HCT116 (cell line): ENCODE data around the gene INHBA.

Source experiments
- ATF3 ChIP-seq: IDR thresholded peaks from 2 replicates; pipeline ENCODE4 v1.6.1; 2012
- CEBPB ChIP-seq: IDR thresholded peaks from 2 replicates; pipeline ENCODE4 v1.6.1; 2012; ENCODE audit warnings: low read depth
- CTCF ChIP-seq, 3 experiments: fragments of 200-600 bp in 1 of 3; sonication (generic) in 1 of 3; IDR thresholded peaks in 2 of 3; conservative IDR thresholded peaks in 1 of 3; 2 replicates each; pipeline ENCODE4 v1.5.1; 2012 to 2017; ENCODE audit warnings: low read depth in 2 of 3, low read length in 2 of 3, antibody characterized with exemption in 1 of 3, borderline replicate concordance in 1 of 3, control low read depth in 1 of 3, mild to moderate bottlenecking in 1 of 3, mixed read lengths in 1 of 3, mixed run types in 1 of 3, moderate library complexity in 1 of 3; ENCODE audit not compliant: insufficient read depth in 1 of 3
- EZH2 ChIP-seq: fragments of 200-600 bp; sonication (generic); IDR thresholded peaks from 2 replicates; pipeline ENCODE4 v1.6.1; 2017; ENCODE audit warnings: antibody characterized with exemption, mixed run types
- EZH2phosphoT487 ChIP-seq: fragments of 200-600 bp; IDR thresholded peaks from 2 replicates; pipeline ENCODE4 v1.6.1; 2018; ENCODE audit warnings: antibody characterized with exemption, borderline replicate concordance
- JUND ChIP-seq: IDR thresholded peaks from 2 replicates; pipeline ENCODE4 v1.6.1; 2012
- MAX ChIP-seq: IDR thresholded peaks from 2 replicates; pipeline ENCODE4 v1.6.1; 2012
- POLR2A ChIP-seq: IDR thresholded peaks from 2 replicates; pipeline ENCODE4 v1.7.0; 2011; ENCODE audit warnings: borderline replicate concordance; ENCODE audit not compliant: insufficient read depth, insufficient read length; ENCODE audit errors: extremely low read depth
- POLR2AphosphoS5 ChIP-seq: IDR thresholded peaks from 2 replicates; pipeline ENCODE4 v1.6.1; 2011; ENCODE audit warnings: mild to moderate bottlenecking, low read depth, low read length, moderate library complexity
- RAD21 ChIP-seq: IDR thresholded peaks from 2 replicates; pipeline ENCODE4 v1.6.1; 2012; ENCODE audit warnings: low read depth, mild to moderate bottlenecking
- SP1 ChIP-seq: IDR thresholded peaks from 2 replicates; pipeline ENCODE4 v1.6.1; 2012; ENCODE audit warnings: low read depth
- SRF ChIP-seq: IDR thresholded peaks from 2 replicates; pipeline ENCODE4 v1.6.1; 2012; ENCODE audit warnings: low read depth
- YY1 ChIP-seq: IDR thresholded peaks from 2 replicates; pipeline ENCODE4 v1.6.1; 2011; ENCODE audit warnings: low read length, low read depth, moderate library complexity, mild to moderate bottlenecking; ENCODE audit not compliant: insufficient replicate concordance; ENCODE audit errors: extremely low read depth

- TF ChIP-seq CTCF (IDR thresholded peaks at IDR 0.05 in 2 of 3, conservative IDR thresholded peaks at IDR 0.05 in 1 of 3; ENCODE audit: borderline replicate concordance in 1 of 3, insufficient read depth in 1 of 3, low read depth in 2 of 3, low read length in 2 of 3) = no peak
- TF ChIP-seq EZH2 = no peak
- TF ChIP-seq SP1 = no peak
- no peak for TF ChIP-seq POLR2A
- no peak for TF ChIP-seq JUND
- no peak for TF ChIP-seq EZH2phosphoT487
- no peak for TF ChIP-seq POLR2AphosphoS5
- TF ChIP-seq MAX = no peak
- TF ChIP-seq SRF = no peak
- no peak for TF ChIP-seq ATF3
- no peak for TF ChIP-seq YY1
- no peak for TF ChIP-seq CEBPB
- no peak for TF ChIP-seq RAD21
These were observed 59.3 kb downstream of the INHBA start for GRCh38 chr7:41643616-41644015.
